ENCODE data around the gene ODAD3.
"Not testable (repeated sequence)": the region's sequence is repeated elsewhere in the genome, so short reads cannot be mapped to it uniquely, and the experiment has no call there.

ODAD3 gene

GRCh38 chr19:11435057-11435832, at the start of gene ODAD3, which contains the start of gene PRKCSH:
ODAD3 (minus strand) TSS chr19:11435121; CDS start chr19:11435016, 105 bp downstream.
PRKCSH (plus strand) TSS chr19:11435635; CDS start chr19:11436118, 483 bp downstream.
- DNase-seq (ENCODE audit: low read depth): peak; percentile 96

GRCh38 chr19:11483366-11484111, 48.6 kb upstream of the ODAD3 start:
- DNase-seq (ENCODE audit: low read depth): no peak

- DNase-seq (ENCODE audit: low read depth): peak; percentile 68
These were observed 47.6 kb upstream of the ODAD3 start for GRCh38 chr19:11482384-11483050.

GRCh38 chr19:11481534-11482383, 46.8 kb upstream of the ODAD3 start:
- DNase-seq (ENCODE audit: low read depth): no peak

GRCh38 chr19:11480715-11481533, 46.0 kb upstream of the ODAD3 start, which contains the start of gene ELAVL3:
ELAVL3 (minus strand) TSS chr19:11481046; CDS start chr19:11480608, 438 bp downstream.
- DNase-seq (ENCODE audit: low read depth): no peak

- DNase-seq (ENCODE audit: low read depth): no peak
These were observed 45.2 kb upstream of the ODAD3 start for GRCh38 chr19:11479898-11480714.

GRCh38 chr19:11479090-11479897, 44.4 kb upstream of the ODAD3 start:
- no peak for DNase-seq (ENCODE audit: low read depth)

- DNase-seq (ENCODE audit: low read depth): no peak
These were observed 43.5 kb upstream of the ODAD3 start for GRCh38 chr19:11478167-11479089.

GRCh38 chr19:11475861-11476260, 40.9 kb upstream of the ODAD3 start:
- DNase-seq (ENCODE audit: low read depth): no peak

GRCh38 chr19:11475343-11475742, 40.4 kb upstream of the ODAD3 start:
- not testable (repeated sequence) for DNase-seq (ENCODE audit: low read depth)

GRCh38 chr19:11473725-11474124, 38.8 kb upstream of the ODAD3 start:
- no peak for DNase-seq (ENCODE audit: low read depth)

GRCh38 chr19:11468266-11468845, 33.4 kb upstream of the ODAD3 start:
- not testable (repeated sequence) for DNase-seq (ENCODE audit: low read depth)

- no peak for DNase-seq (ENCODE audit: low read depth)
These were observed 30.7 kb upstream of the ODAD3 start for GRCh38 chr19:11465600-11465999.

- DNase-seq (ENCODE audit: low read depth): no peak
These were observed 29.7 kb upstream of the ODAD3 start for GRCh38 chr19:11464333-11465265.

GRCh38 chr19:11463391-11463790, 28.5 kb upstream of the ODAD3 start:
- DNase-seq (ENCODE audit: low read depth): no peak

- no peak for DNase-seq (ENCODE audit: low read depth)
These were observed 26.5 kb upstream of the ODAD3 start for GRCh38 chr19:11461453-11461852.
